Stomach (tissue), 9 donors: ENCODE data around the gene CHMP4A. TPM values are rescaled to one million over a fixed set of nuclear protein-coding genes. Genes with fewer than 3 reads are reported as not detected.

Experiments
- DNase-seq, 2 donors: peaks; one replicate each; pipeline versions ENCODE4 v3.0.0 to v3.0.0-alpha.2; 2013 to 2019
- H3K27ac ChIP-seq, 5 donors: fragments of 200-600 bp in 4 of 5; sonication (generic) in 4 of 5; one replicate each; pipeline ENCODE4 v1.5.1; 2013 to 2019; ENCODE audit warnings: mild to moderate bottlenecking in 1 of 5, moderate library complexity in 1 of 5
- H3K27me3 ChIP-seq, 3 donors: fragments of 200-600 bp; sonication (generic); one replicate each; pipeline ENCODE4 v1.5.1; 2017 to 2019; ENCODE audit warnings: mixed run types in 1 of 3
- H3K36me3 ChIP-seq, 4 donors: fragments of 200-600 bp; sonication (generic); 1 replicate in 3 of 4; 2 replicates in 1 of 4; pipeline ENCODE4 v1.5.1; 2016 to 2019
- H3K4me1 ChIP-seq, 4 donors: fragments of 200-600 bp; sonication (generic); one replicate each; pipeline ENCODE4 v1.5.1; 2016 to 2019
- H3K4me3 ChIP-seq, 4 donors: fragments of 200-600 bp; sonication (generic) in 3 of 4; one replicate each; pipeline ENCODE4 v1.5.1; 2016 to 2019; ENCODE audit warnings: mild to moderate bottlenecking in 1 of 4
- H3K9me3 ChIP-seq, 4 donors: fragments of 200-600 bp; sonication (generic); one replicate each; pipeline ENCODE4 v1.5.1; 2016 to 2019
- CTCF ChIP-seq, 7 experiments: fragments of 450-650 bp in 4 of 7; fragments of 200-600 bp in 3 of 7; sonication (generic) in 3 of 7; IDR thresholded peaks; one replicate each; pipeline ENCODE4 v1.5.1; 2016 to 2019; ENCODE audit warnings: antibody characterized with exemption in 7 of 7, control low read depth in 2 of 7, mild to moderate bottlenecking in 1 of 7
- EP300 ChIP-seq: sonication (generic); formaldehyde crosslinking; IDR thresholded peaks from one replicate; pipeline ENCODE4 v1.6.1; 2017; ENCODE audit warnings: antibody characterized with exemption
- POLR2A ChIP-seq, 4 donors: fragments of 450-650 bp; IDR thresholded peaks; one replicate each; pipeline ENCODE4 v1.6.1; 2016; ENCODE audit warnings: antibody characterized with exemption in 4 of 4, control low read depth in 2 of 4, mild to moderate bottlenecking in 1 of 4, moderate library complexity in 1 of 4
- POLR2AphosphoS5 ChIP-seq, 3 donors: sonication (generic); formaldehyde crosslinking; IDR thresholded peaks; one replicate each; pipeline ENCODE4 v1.6.1; 2016; ENCODE audit warnings: antibody characterized with exemption in 3 of 3
- WGBS, 5 donors: extraction: QIAGEN DNeasy Blood & Tissue Kit in 3 of 5; methylation state at CpG; one replicate each; pipeline versions ENCODE4 v1.1.5 to v1.1.7; 2013 to 2018; 5-methylcytosine and 5-hydroxymethylcytosine counted together
- intact Hi-C: fragments of 100-400 bp; cut with DNase I; formaldehyde crosslinking; loops from one replicate; pipeline ENCODE4 v1.15.1; 2023; ENCODE audit warnings: low total_unique reads
- polyA plus RNA-seq, 3 donors: library from polyadenylated mRNA; stranded (reverse); fragments of 200-250 nt; gene quantifications; one replicate each; pipeline ENCODE4 v1.2.3, GENCODE V29; 2013
- total RNA-seq, 5 donors: library from RNA; depleted of rRNA; stranded (reverse); fragments of >200 nt; gene quantifications; one replicate each; pipeline versions ENCODE4 v1.1.0 to v1.2.3, GENCODE V29; 2014 to 2016
- donor health status: healthy with polysubstance abuse.
- donor health status: Bipolar disorder and iron deficiency.
- donor health status: healthy.

CHMP4A gene
- total and polyA plus RNA-seq, 8 donors: 27.8 to 135 (median 37.2) TPM; not detected in 1

- peak overlapping the region in 1 of 5 donors; percentile 7 for H3K27ac ChIP-seq
- 79 to 90% (median 84%) methylated on average over 7 of the region's 7 CpGs for WGBS, 5 donors
- peaks cover 22 to 45% (median 36%) of the 10 kb centered on the region in 4 donors for H3K4me1 ChIP-seq
- H3K9me3 ChIP-seq: no peaks in the 10 kb centered on the region
- TF ChIP-seq POLR2A (IDR thresholded peaks at IDR 0.05) (no peak), EP300 (no peak), CTCF (IDR thresholded peaks at IDR 0.05) (no peak), POLR2AphosphoS5 (IDR thresholded peaks at IDR 0.05) (no peak)
- H3K4me3 ChIP-seq: no peak overlapping the region
- H3K36me3 ChIP-seq: peaks cover 5 to 42% (median 29%) of the 10 kb centered on the region in 4 donors
- H3K27me3 ChIP-seq: no peaks in the 10 kb centered on the region
- DNase-seq: no peak
- intact Hi-C loops: no loop called here
Measured at GRCh38 chr14:24198814-24199524, 14.3 kb downstream of the CHMP4A start.

- no peak for TF ChIP-seq POLR2A (IDR thresholded peaks at IDR 0.05)
- TF ChIP-seq EP300: no peak
- no peak for TF ChIP-seq CTCF (IDR thresholded peaks at IDR 0.05)
- TF ChIP-seq POLR2AphosphoS5 (IDR thresholded peaks at IDR 0.05): no peak
- no peak for DNase-seq
- H3K9me3 ChIP-seq: no peaks in the 10 kb centered on the region
- intact Hi-C loops: no loop called here
- WGBS, 5 donors: 80 to 87% (median 86%) methylated on average over 2 of the region's 2 CpGs
- peaks cover 5 to 41% (median 31%) of the 10 kb centered on the region in 4 donors for H3K36me3 ChIP-seq
- peak overlapping the region in 2 of 5 donors; percentile 98 to 99 for H3K27ac ChIP-seq
- no peaks in the 10 kb centered on the region for H3K27me3 ChIP-seq
- peak overlapping the region in 2 of 4 donors; percentile 16 to 87 for H3K4me3 ChIP-seq
- H3K4me1 ChIP-seq: peaks cover 24 to 59% (median 48%) of the 10 kb centered on the region in 4 donors
Measured at GRCh38 chr14:24197056-24197450, 16.2 kb downstream of the CHMP4A start.

GRCh38 chr14:24196071-24197055, 16.9 kb downstream of the CHMP4A start:
- 30 to 33% (median 31%) methylated on average over 33 of the region's 33 CpGs for WGBS, 5 donors
- no peaks in the 10 kb centered on the region for H3K9me3 ChIP-seq
- TF ChIP-seq EP300 (no peak), CTCF (IDR thresholded peaks at IDR 0.05) (no peak), POLR2A (IDR thresholded peaks at IDR 0.05) (no peak), POLR2AphosphoS5 (IDR thresholded peaks at IDR 0.05) (no peak)
- peaks cover 24 to 65% (median 49%) of the 10 kb centered on the region in 4 donors for H3K4me1 ChIP-seq
- peak overlapping the region; percentile 93 to 99 (median 98) for H3K27ac ChIP-seq
- intact Hi-C loops: no loop called here
- no peaks in the 10 kb centered on the region for H3K27me3 ChIP-seq
- peak overlapping the region; percentile 84 to 99 (median 88) for H3K4me3 ChIP-seq
- H3K36me3 ChIP-seq: peaks cover 2 to 41% (median 33%) of the 10 kb centered on the region in 4 donors
- peak in 1 of 2 donors; percentile 59 for DNase-seq
